ENCODE measurements around the gene ALDH1L1.

ALDH1L1 gene

DNA sequence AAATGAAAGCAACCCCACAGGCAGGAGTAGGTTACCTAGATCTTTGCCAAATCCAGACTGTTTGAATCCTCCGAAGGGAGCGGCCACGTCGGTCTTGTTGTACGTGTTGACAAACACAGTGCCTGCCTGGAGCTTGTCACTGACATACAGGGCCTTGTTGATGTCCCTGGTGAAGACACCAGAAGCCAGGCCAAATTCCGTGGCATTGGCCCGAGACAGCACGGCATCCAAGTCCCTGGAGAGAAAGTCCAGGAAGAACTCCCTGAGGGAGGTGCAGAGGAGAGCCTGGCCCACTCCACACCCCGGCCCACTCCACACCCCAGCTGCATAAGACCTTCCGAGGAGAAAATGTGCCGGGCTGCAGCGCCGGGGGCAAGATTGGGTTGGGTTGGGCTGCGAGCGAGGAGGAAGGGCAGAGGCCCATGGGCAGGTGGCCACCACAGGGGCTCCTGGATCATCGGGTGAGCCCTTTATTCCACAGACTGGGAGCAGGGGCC, 74.6 kb downstream of the ALDH1L1 start:
- H3K36me3 ChIP-seq (ENCODE audit: control insufficient read depth in 4 of 4, insufficient read depth in 4 of 4, low read length in 3 of 4) = no peaks in the 10 kb centered on the region
- no peak for DNase-seq
- ChIA-PET POLR2A (no interaction called here), CTCF (no interaction called here)
- H3K4me1 ChIP-seq (ENCODE audit: control extremely low read depth in 1 of 4, control insufficient read depth in 4 of 4, insufficient read depth in 4 of 4, low read length in 3 of 4) = no peaks in the 10 kb centered on the region
- no peaks in the 10 kb centered on the region for H3K27me3 ChIP-seq (replicated peaks in 2 of 5; ENCODE audit: control insufficient read depth in 4 of 5, insufficient read depth in 5 of 5, low read length in 4 of 5)
- no peak overlapping the region for H3K27ac ChIP-seq (ENCODE audit: insufficient read depth in 1 of 2, low read depth in 1 of 2, low read length in 2 of 2, poor library complexity in 1 of 2, severe bottlenecking in 2 of 2)
- no peak overlapping the region for H3K4me3 ChIP-seq (ENCODE audit: control insufficient read depth in 1 of 7, extremely low read depth in 1 of 7, insufficient read depth in 4 of 7, low read depth in 2 of 7, low read length in 6 of 7)
- no peaks in the 10 kb centered on the region for H3K9me3 ChIP-seq (ENCODE audit: control extremely low read depth in 1 of 5, control insufficient read depth in 4 of 5, insufficient read depth in 2 of 5, low read depth in 1 of 5, low read length in 4 of 5)
- WGBS (ENCODE audit: insufficient coverage) = 95% methylated on average over 13 of the region's 16 CpGs

- Histone ChIP-seq H3K27ac (ENCODE audit: insufficient read depth in 1 of 2, low read depth in 1 of 2, low read length in 2 of 2, poor library complexity in 1 of 2, severe bottlenecking in 2 of 2) (no peak overlapping the region), H3K4me1 (ENCODE audit: control extremely low read depth in 1 of 4, control insufficient read depth in 4 of 4, insufficient read depth in 4 of 4, low read length in 3 of 4) (no peaks in the 10 kb centered on the region), H3K27me3 (replicated peaks in 2 of 5; ENCODE audit: control insufficient read depth in 4 of 5, insufficient read depth in 5 of 5, low read length in 4 of 5) (no peaks in the 10 kb centered on the region), H3K36me3 (ENCODE audit: control insufficient read depth in 4 of 4, insufficient read depth in 4 of 4, low read length in 3 of 4) (no peaks in the 10 kb centered on the region), H3K9me3 (ENCODE audit: control extremely low read depth in 1 of 5, control insufficient read depth in 4 of 5, insufficient read depth in 2 of 5, low read depth in 1 of 5, low read length in 4 of 5) (no peaks in the 10 kb centered on the region), H3K4me3 (ENCODE audit: control insufficient read depth in 1 of 7, extremely low read depth in 1 of 7, insufficient read depth in 4 of 7, low read depth in 2 of 7, low read length in 6 of 7) (no peak overlapping the region)
- 90% methylated on average over 10 of the region's 15 CpGs for WGBS (ENCODE audit: insufficient coverage)
- CTCF ChIA-PET = interaction anchor here (0.9 kb wide), 2 partner anchors 8 to 26 kb away, joined by 3 read pairs; no protein-coding TSS in a partner anchor
- POLR2A ChIA-PET = no interaction called here
- DNase-seq = no peak
Observed at GRCh38 chr3:126104742-126105605, 75.4 kb downstream of the ALDH1L1 start.

DNA sequence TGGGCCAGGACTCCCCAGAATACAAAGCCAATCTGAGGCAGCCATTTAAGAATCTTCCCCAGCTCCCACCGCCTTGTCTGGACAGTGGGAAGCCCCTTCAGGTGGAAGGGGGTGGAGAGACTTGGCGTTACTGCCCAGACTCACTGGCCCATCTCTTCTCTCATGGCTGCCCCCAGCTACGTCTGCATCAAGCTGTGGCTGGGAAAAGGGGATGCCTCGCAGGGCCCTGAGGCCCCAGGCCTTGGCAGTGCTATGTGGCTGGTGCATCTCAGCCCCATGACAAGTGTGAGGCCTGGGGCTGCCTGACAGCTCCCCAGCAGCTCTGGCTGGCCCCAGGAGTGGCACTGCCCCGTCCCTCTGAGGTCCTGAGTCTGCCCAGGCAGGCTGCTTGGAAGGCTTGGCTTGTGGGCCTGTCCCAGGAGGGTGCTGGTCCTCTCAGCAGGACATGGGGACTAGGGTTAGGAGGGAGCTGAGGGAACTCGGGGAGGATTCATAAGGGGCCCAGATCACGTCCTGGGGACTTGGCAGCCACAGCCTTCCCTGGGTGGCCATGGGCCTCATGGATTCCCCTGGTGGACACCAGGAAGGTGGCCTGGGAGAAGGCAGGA, 76.3 kb downstream of the ALDH1L1 start:
- Histone ChIP-seq H3K27ac (ENCODE audit: insufficient read depth in 1 of 2, low read depth in 1 of 2, low read length in 2 of 2, poor library complexity in 1 of 2, severe bottlenecking in 2 of 2) (no peak overlapping the region), H3K27me3 (replicated peaks in 2 of 5; ENCODE audit: control insufficient read depth in 4 of 5, insufficient read depth in 5 of 5, low read length in 4 of 5) (no peaks in the 10 kb centered on the region), H3K9me3 (ENCODE audit: control extremely low read depth in 1 of 5, control insufficient read depth in 4 of 5, insufficient read depth in 2 of 5, low read depth in 1 of 5, low read length in 4 of 5) (no peaks in the 10 kb centered on the region), H3K36me3 (ENCODE audit: control insufficient read depth in 4 of 4, insufficient read depth in 4 of 4, low read length in 3 of 4) (no peaks in the 10 kb centered on the region), H3K4me1 (ENCODE audit: control extremely low read depth in 1 of 4, control insufficient read depth in 4 of 4, insufficient read depth in 4 of 4, low read length in 3 of 4) (no peaks in the 10 kb centered on the region), H3K4me3 (ENCODE audit: control insufficient read depth in 1 of 7, extremely low read depth in 1 of 7, insufficient read depth in 4 of 7, low read depth in 2 of 7, low read length in 6 of 7) (no peak overlapping the region)
- DNase-seq = no peak
- ChIA-PET POLR2A (no interaction called here), CTCF (interaction anchor here (0.9 kb wide), 2 partner anchors 9 to 25 kb away, joined by 3 read pairs; no protein-coding TSS in a partner anchor)
- WGBS (ENCODE audit: insufficient coverage) = 91% methylated on average over 7 of the region's 7 CpGs

- DNase-seq = no peak
- ChIA-PET CTCF (interaction anchor here (0.7 kb wide), 1 partner anchor 128 kb away, joined by 3 read pairs; no protein-coding TSS in a partner anchor), POLR2A (no interaction called here)
- Histone ChIP-seq H3K9me3 (ENCODE audit: control extremely low read depth in 1 of 5, control insufficient read depth in 4 of 5, insufficient read depth in 2 of 5, low read depth in 1 of 5, low read length in 4 of 5) (peaks cover 0 to 3% (median 0%) of the 10 kb centered on the region in 5 experiments), H3K4me1 (ENCODE audit: control extremely low read depth in 1 of 4, control insufficient read depth in 4 of 4, insufficient read depth in 4 of 4, low read length in 3 of 4) (no peaks in the 10 kb centered on the region), H3K4me3 (ENCODE audit: control insufficient read depth in 1 of 7, extremely low read depth in 1 of 7, insufficient read depth in 4 of 7, low read depth in 2 of 7, low read length in 6 of 7) (no peak overlapping the region), H3K27me3 (replicated peaks in 2 of 5; ENCODE audit: control insufficient read depth in 4 of 5, insufficient read depth in 5 of 5, low read length in 4 of 5) (no peaks in the 10 kb centered on the region), H3K27ac (ENCODE audit: insufficient read depth in 1 of 2, low read depth in 1 of 2, low read length in 2 of 2, poor library complexity in 1 of 2, severe bottlenecking in 2 of 2) (no peak overlapping the region), H3K36me3 (ENCODE audit: control insufficient read depth in 4 of 4, insufficient read depth in 4 of 4, low read length in 3 of 4) (no peaks in the 10 kb centered on the region)
- WGBS (ENCODE audit: insufficient coverage) = 80% methylated on average over 22 of the region's 22 CpGs
Observed at GRCh38 chr3:126103121-126104027, 77.0 kb downstream of the ALDH1L1 start.

DNA sequence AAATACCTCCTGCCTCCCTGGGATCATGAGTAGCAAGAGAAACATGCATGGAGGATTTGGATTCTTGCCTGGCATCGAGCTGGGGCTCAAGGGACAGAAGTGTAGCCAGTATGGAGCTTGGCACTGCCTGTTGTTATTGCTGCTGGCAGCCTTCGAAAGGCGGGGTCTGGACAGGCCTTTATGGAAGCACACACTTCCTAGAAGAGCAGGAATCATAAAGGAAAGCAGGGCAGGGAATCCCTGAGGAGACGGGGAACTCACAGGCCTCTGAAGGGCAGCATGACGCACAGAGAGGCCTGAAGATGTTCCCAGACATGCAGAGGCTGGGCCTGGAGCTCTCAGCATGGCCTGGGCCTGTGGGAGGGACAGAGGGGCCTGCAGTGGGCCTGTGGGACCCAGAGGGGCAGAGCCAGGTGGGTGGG, 77.8 kb downstream of the ALDH1L1 start:
- Histone ChIP-seq H3K27me3 (replicated peaks in 2 of 5; ENCODE audit: control insufficient read depth in 4 of 5, insufficient read depth in 5 of 5, low read length in 4 of 5) (no peaks in the 10 kb centered on the region), H3K9me3 (ENCODE audit: control extremely low read depth in 1 of 5, control insufficient read depth in 4 of 5, insufficient read depth in 2 of 5, low read depth in 1 of 5, low read length in 4 of 5) (peaks cover 0 to 7% (median 0%) of the 10 kb centered on the region in 5 experiments), H3K4me3 (ENCODE audit: control insufficient read depth in 1 of 7, extremely low read depth in 1 of 7, insufficient read depth in 4 of 7, low read depth in 2 of 7, low read length in 6 of 7) (no peak overlapping the region), H3K27ac (ENCODE audit: insufficient read depth in 1 of 2, low read depth in 1 of 2, low read length in 2 of 2, poor library complexity in 1 of 2, severe bottlenecking in 2 of 2) (no peak overlapping the region), H3K4me1 (ENCODE audit: control extremely low read depth in 1 of 4, control insufficient read depth in 4 of 4, insufficient read depth in 4 of 4, low read length in 3 of 4) (no peaks in the 10 kb centered on the region), H3K36me3 (ENCODE audit: control insufficient read depth in 4 of 4, insufficient read depth in 4 of 4, low read length in 3 of 4) (no peaks in the 10 kb centered on the region)
- ChIA-PET POLR2A (no interaction called here), CTCF (no interaction called here)
- 83% methylated on average over 4 of the region's 5 CpGs for WGBS (ENCODE audit: insufficient coverage)
- DNase-seq = no peak

- ChIA-PET CTCF (no interaction called here), POLR2A (no interaction called here)
- H3K9me3 ChIP-seq (ENCODE audit: control extremely low read depth in 1 of 5, control insufficient read depth in 4 of 5, insufficient read depth in 2 of 5, low read depth in 1 of 5, low read length in 4 of 5) = peaks cover 0 to 11% (median 4%) of the 10 kb centered on the region in 5 experiments
- no peaks in the 10 kb centered on the region for H3K36me3 ChIP-seq (ENCODE audit: control insufficient read depth in 4 of 4, insufficient read depth in 4 of 4, low read length in 3 of 4)
- H3K27ac ChIP-seq (ENCODE audit: insufficient read depth in 1 of 2, low read depth in 1 of 2, low read length in 2 of 2, poor library complexity in 1 of 2, severe bottlenecking in 2 of 2) = no peak overlapping the region
- H3K4me3 ChIP-seq (ENCODE audit: control insufficient read depth in 1 of 7, extremely low read depth in 1 of 7, insufficient read depth in 4 of 7, low read depth in 2 of 7, low read length in 6 of 7) = no peak overlapping the region
- H3K4me1 ChIP-seq (ENCODE audit: control extremely low read depth in 1 of 4, control insufficient read depth in 4 of 4, insufficient read depth in 4 of 4, low read length in 3 of 4) = no peaks in the 10 kb centered on the region
- DNase-seq = no peak
- H3K27me3 ChIP-seq (replicated peaks in 2 of 5; ENCODE audit: control insufficient read depth in 4 of 5, insufficient read depth in 5 of 5, low read length in 4 of 5) = no peaks in the 10 kb centered on the region
- WGBS (ENCODE audit: insufficient coverage) = 95% methylated on average over 8 of the region's 8 CpGs
Observed at GRCh38 chr3:126102011-126102410, 78.4 kb downstream of the ALDH1L1 start.
